ENCODE results near the gene COL4A2.
A peak's percentile ranks its signal among the peaks of the same experiment; 100 is the strongest.

The COL4A2 gene

GRCh38 chr13:110285991-110286832 lies 20.9 kb upstream of the COL4A2 start:
- DNase-seq (ENCODE audit: low spot score), result no peak
- POLR2A ChIA-PET (ENCODE audit: low non-redundant PET), result no interaction called here
- CTCF ChIA-PET, result interaction anchor here (0.6 to 1.1 kb wide), 2 partner anchors 41 to 126 kb away, joined by 3 read pairs; no protein-coding TSS in a partner anchor
- H3K27ac ChIP-seq, result no peak overlapping the region
- no peak for TF ChIP-seq CTCF (conservative IDR thresholded peaks at IDR 0.05; ENCODE audit: low read depth)

GRCh38 chr13:110286833-110287819 lies 20.0 kb upstream of the COL4A2 start:
- ChIA-PET CTCF (interaction anchor here (0.6 to 1.1 kb wide), 2 partner anchors 41 to 125 kb away, joined by 3 read pairs; no protein-coding TSS in a partner anchor), POLR2A (ENCODE audit: low non-redundant PET) (no interaction called here)
- H3K27ac ChIP-seq, result 0 out of 2 replicates have a peak overlapping the region, but pooled peaks have one; percentile 16
- no peak for DNase-seq (ENCODE audit: low spot score)
- TF ChIP-seq CTCF (conservative IDR thresholded peaks at IDR 0.05; ENCODE audit: low read depth), result no peak

GRCh38 chr13:110289174-110289573 lies 17.9 kb upstream of the COL4A2 start:
- ChIA-PET CTCF (no interaction called here), POLR2A (ENCODE audit: low non-redundant PET) (no interaction called here)
- no peak for DNase-seq (ENCODE audit: low spot score)
- no peak overlapping the region for H3K27ac ChIP-seq
- TF ChIP-seq CTCF (conservative IDR thresholded peaks at IDR 0.05; ENCODE audit: low read depth), result no peak

- POLR2A ChIA-PET (ENCODE audit: low non-redundant PET), result no interaction called here
- CTCF ChIA-PET, result no interaction called here
- TF ChIP-seq CTCF (conservative IDR thresholded peaks at IDR 0.05; ENCODE audit: low read depth), result no peak
- DNase-seq (ENCODE audit: low spot score), result no peak
- no peak overlapping the region for H3K27ac ChIP-seq
Observed at GRCh38 chr13:110289661-110290060, 17.4 kb upstream of the COL4A2 start.

- no peak for DNase-seq (ENCODE audit: low spot score)
- TF ChIP-seq CTCF (conservative IDR thresholded peaks at IDR 0.05; ENCODE audit: low read depth), result no peak
- no peak overlapping the region for H3K27ac ChIP-seq
- POLR2A ChIA-PET (ENCODE audit: low non-redundant PET), result no interaction called here
- CTCF ChIA-PET, result no interaction called here
Observed at GRCh38 chr13:110290153-110290552, 16.9 kb upstream of the COL4A2 start.

- ChIA-PET CTCF (no interaction called here), POLR2A (ENCODE audit: low non-redundant PET) (no interaction called here)
- no peak for TF ChIP-seq CTCF (conservative IDR thresholded peaks at IDR 0.05; ENCODE audit: low read depth)
- DNase-seq (ENCODE audit: low spot score), result no peak
- H3K27ac ChIP-seq, result no peak overlapping the region
Observed at GRCh38 chr13:110290826-110291225, 16.3 kb upstream of the COL4A2 start.

Measured in RWPE1 (cell line).